Smooth muscle cell of the brain vasculature (primary cell): ENCODE results near the gene HAUS1.

Source experiments
- DNase-seq: peaks from one replicate; pipeline ENCODE4 v3.0.0-alpha.2; 2012; ENCODE audit warnings: low read depth, low spot score

HAUS1 gene

GRCh38 chr18:46104128-46104911 is at the start of gene HAUS1:
Gene HAUS1, plus strand, starts transcription at chr18:46104385. Its CDS starts 27 bp downstream, at chr18:46104412.
- peak; percentile 58 for DNase-seq

GRCh38 chr18:46054956-46055837 is 49.0 kb upstream of the HAUS1 start:
- DNase-seq: no peak

GRCh38 chr18:46055838-46056230 is 48.4 kb upstream of the HAUS1 start:
- no peak for DNase-seq

GRCh38 chr18:46060359-46060841 is 43.8 kb upstream of the HAUS1 start:
- no peak for DNase-seq

- DNase-seq: no peak
Observed at GRCh38 chr18:46061387-46061786, 42.8 kb upstream of the HAUS1 start.

- DNase-seq: no peak
Observed at GRCh38 chr18:46061796-46062195, 42.4 kb upstream of the HAUS1 start.

GRCh38 chr18:46062781-46063180 is 41.4 kb upstream of the HAUS1 start:
- no peak for DNase-seq

GRCh38 chr18:46067438-46068007 is 36.7 kb upstream of the HAUS1 start:
- DNase-seq: no peak

GRCh38 chr18:46068763-46069162 is 35.4 kb upstream of the HAUS1 start:
- no peak for DNase-seq

- DNase-seq: no peak
Observed at GRCh38 chr18:46069524-46069923, 34.7 kb upstream of the HAUS1 start.

- DNase-seq: no peak
Observed at GRCh38 chr18:46070232-46070631, 34.0 kb upstream of the HAUS1 start.

GRCh38 chr18:46070815-46071652 is 33.2 kb upstream of the HAUS1 start:
- no peak for DNase-seq

GRCh38 chr18:46071653-46072375 is 32.4 kb upstream of the HAUS1 start, which contains the start of gene PSTPIP2:
Gene PSTPIP2, minus strand, starts transcription at chr18:46072260. Its CDS starts 72 bp downstream, at chr18:46072188.
- no peak for DNase-seq

- no peak for DNase-seq
Observed at GRCh38 chr18:46072376-46072867, 31.8 kb upstream of the HAUS1 start.

GRCh38 chr18:46072959-46073358 is 31.2 kb upstream of the HAUS1 start:
- DNase-seq: no peak

GRCh38 chr18:46073474-46074331 is 30.5 kb upstream of the HAUS1 start:
- peak; percentile 44 for DNase-seq

- DNase-seq: no peak
Observed at GRCh38 chr18:46079336-46079735, 24.8 kb upstream of the HAUS1 start.

GRCh38 chr18:46080156-46080555 is 24.0 kb upstream of the HAUS1 start:
- DNase-seq: no peak

- no peak for DNase-seq
Observed at GRCh38 chr18:46084431-46084830, 19.8 kb upstream of the HAUS1 start.
